HG03095 (cell line): ENCODE results near the gene RNF150.
A peak's percentile ranks its signal among the peaks of the same experiment; 100 is the strongest.

Experiments used
- ATAC-seq: cut with Tn5 transposase; IDR thresholded peaks from one replicate; pipeline ENCODE4 v1.9.1; 2021; ENCODE audit warnings: moderate library complexity; ENCODE audit not compliant: unreplicated experiment

RNF150 gene

GRCh38 chr4:140930557-140930956 lies 202.7 kb downstream of the RNF150 start:
- ATAC-seq = no peak

GRCh38 chr4:140930011-140930410 lies 203.3 kb downstream of the RNF150 start:
- ATAC-seq = no peak

DNA sequence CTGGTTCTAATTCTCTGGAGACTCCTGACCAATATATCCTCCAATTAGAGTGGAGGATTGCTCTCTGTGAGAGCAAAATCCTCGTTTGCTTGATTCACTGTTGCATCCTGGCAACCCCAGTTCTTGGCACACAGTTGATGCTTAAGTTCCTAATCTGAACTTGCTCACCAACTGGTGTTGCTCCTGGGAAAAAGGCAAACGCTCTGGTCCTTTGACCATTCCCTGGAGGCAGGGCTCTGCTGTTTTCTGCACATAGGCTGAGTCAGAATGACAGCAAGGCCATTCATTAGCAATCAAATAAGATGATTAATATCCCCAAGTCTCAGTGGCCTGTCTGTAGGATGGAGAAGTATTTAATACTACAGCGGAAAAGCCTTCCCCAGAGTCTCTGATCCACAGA lies 204.4 kb downstream of the RNF150 start:
- no peak for ATAC-seq

GRCh38 chr4:140926672-140927071 lies 206.6 kb downstream of the RNF150 start:
- no peak for ATAC-seq

DNA sequence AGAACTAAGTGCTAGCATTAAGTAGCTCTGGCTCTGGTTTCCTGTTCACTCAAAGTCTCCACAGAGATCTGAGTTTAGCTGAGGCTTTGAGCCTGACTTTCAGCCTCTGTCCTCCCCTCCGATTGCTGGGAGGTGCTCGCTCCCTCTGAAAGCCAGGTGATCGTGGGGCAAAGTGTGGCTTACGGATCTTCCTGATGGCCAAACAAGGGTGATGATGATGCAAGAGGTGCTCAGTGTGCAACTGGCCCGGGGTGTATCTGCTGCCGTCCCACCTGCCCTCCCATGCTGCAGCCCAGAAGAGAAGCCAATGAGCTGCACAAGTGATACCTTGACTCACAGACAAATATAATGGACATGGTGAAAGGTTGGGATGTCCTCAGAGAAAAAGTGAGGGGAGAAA lies 207.9 kb downstream of the RNF150 start:
- ATAC-seq = no peak

GRCh38 chr4:140924761-140925392 lies 208.4 kb downstream of the RNF150 start:
- ATAC-seq = no peak

DNA sequence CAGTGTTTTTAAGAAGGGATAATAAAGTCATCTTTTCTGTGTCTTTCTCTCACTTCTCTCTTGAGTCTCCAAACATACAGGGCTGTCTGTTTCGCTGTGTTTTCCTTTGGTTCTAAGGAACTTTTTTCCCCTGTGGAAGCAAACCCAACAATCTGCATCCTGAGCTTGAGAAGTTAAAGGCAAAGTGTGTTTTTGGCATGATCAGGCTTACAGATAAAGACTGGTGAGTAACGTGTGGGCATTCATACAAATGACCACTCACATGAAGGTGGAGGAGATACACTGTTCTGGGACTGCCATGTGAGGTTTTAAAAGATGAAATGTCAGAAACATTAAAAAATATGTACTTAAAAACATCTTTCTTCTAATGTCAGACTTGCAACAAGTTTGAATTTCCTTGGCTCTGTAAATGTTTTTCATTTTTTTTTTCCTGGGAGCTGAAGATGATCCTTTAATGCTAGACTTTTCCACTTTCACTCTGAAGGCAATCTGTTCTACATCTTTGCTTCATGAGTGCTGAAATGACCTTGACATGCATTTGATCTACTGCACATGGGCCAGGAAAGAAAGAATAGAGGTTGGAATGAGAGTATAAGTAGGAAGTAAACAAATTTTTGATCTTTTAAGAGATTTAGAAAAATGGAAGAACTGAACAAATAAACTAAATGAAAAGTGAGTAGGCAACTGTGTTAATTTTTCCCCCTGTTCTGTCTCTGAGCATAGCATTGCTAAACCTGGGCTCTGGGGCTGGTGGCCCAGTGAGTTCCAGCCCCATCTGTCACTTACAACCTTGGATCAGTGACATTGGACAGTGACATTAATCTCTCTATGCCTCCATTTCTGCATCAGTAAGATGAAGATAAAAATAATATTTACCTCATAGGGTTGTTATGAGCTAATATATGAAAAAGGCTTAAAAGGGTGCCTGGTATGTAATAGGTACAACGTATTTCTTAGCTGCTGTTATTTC lies 226.0 kb downstream of the RNF150 start:
- no peak for ATAC-seq

GRCh38 chr4:140904904-140905303 lies 228.4 kb downstream of the RNF150 start:
- ATAC-seq = no peak

- ATAC-seq = no peak
These were observed 229.5 kb downstream of the RNF150 start for GRCh38 chr4:140903522-140904475.

DNA sequence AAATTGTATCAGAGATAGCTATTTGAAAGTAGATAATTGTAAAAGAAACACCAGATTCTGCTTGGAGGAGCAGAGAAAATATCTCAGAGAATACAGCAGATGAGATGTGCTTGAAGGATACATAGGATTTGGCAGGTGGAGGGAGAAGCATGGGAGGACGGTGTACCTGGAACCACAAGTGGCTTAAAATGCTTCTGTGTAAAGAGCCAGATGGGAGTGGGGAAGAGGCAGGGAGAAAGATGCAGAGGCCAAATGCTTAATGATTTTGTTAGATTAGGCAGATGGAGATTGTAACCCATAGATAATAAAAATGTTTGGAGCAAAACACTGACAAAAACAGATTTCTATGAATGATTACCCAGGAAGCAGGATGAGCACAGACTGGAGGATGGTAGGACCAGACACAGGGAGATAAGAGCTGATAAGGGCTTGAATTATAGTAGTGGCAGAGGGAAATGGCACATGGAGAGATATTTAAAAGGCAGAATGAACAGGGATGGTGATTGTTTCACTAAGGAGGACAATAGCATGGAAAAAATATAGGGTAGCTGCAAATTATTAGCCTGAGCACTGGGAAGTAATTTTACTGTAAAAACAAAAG lies 231.4 kb downstream of the RNF150 start:
- ATAC-seq = no peak

DNA sequence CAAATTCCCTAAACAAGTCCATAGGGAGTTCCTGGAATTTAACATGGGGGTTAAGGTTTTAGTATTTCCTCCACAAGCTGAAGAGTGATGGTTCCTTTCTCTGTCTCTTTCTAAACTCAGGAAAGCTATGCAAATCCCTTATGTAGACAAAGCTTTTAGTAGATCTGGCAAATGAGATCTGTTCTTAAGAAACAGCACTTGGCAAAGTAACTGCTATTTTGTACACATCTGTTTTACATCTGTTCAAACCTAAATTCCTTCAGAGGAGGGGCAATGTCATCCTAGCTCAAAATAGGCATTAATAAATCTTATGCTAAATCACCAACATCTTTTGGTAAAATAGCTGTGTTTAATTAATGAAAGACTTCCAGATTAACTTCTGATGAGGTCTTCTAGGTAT lies 239.3 kb downstream of the RNF150 start:
- ATAC-seq = no peak

DNA sequence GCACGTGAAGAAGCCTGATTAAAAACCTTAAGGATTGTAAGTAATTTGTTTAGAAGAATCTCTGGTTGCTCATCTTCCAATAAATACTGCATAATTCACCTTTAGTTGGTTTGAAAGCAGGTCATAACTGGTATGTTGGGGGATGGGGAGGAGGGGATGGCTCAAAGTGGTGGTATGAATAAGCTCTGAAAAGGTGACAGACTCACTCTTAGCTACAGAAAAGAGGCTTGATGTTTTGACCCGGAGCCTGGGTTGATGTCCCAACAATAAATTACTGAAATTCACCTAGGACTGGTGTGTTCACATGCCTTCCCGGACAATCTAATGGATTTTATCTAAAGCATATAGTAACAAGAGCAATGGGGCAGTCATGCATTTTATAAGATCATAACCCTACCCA lies 245.2 kb downstream of the RNF150 start:
- no peak for ATAC-seq

GRCh38 chr4:140887467-140887866 lies 245.8 kb downstream of the RNF150 start:
- ATAC-seq = no peak

- ATAC-seq = peak; percentile 65
These were observed 248.7 kb downstream of the RNF150 start for GRCh38 chr4:140884431-140885058.

DNA sequence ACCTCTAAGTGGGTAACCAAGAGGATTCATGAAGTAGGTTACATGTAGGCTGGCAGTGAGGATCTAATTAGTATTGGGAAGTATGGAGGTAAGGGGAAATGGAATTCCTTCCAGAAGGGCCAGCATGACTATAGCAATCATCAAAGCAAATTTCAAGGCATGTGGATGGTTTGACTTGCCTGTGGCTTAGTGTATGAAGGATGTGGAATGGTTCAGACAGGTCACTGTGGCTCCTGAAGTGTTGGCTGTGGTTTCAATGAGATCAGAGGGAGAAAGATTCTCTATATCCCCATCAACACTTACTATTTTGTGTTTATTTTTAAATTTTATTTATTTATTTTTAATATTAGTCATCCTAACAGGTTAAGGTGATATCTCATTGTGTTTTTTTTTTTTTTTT lies 255.5 kb downstream of the RNF150 start:
- ATAC-seq = no peak

DNA sequence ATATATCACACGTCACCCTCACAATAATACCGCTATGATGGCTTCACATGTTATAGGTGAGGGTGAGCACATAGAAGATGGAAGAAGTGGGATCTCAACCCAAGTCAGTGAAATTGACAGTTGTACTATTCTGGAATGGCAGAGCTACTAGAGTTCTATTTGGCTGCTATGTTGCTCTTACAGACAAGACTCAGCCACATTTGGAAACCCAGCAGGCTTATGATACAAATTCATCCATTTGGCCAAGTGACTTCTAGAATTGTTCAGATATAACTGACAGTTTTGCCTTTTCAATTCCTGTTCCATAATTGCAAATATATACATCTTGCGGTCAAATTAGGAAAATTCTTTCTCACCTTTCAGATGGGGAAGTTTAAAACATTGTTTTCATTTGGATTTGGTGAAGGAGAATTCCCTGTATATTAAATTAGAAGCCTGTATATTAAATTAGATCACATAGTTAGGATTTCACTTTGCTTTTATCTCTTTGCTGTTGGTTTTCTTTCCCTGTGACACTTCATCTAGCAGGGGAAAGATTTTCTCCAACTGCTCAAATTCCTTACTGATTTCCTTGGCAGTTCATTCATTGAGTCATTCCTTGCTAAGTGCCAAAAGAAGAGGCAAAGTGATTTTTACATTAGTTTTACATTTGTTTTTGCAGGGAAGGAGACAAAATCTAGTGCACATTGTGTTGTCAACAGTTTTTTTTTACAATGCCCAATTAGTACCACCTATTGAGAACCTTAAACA lies 256.5 kb downstream of the RNF150 start:
- ATAC-seq = no peak

- no peak for ATAC-seq
These were observed 257.4 kb downstream of the RNF150 start for GRCh38 chr4:140875746-140876452.

DNA sequence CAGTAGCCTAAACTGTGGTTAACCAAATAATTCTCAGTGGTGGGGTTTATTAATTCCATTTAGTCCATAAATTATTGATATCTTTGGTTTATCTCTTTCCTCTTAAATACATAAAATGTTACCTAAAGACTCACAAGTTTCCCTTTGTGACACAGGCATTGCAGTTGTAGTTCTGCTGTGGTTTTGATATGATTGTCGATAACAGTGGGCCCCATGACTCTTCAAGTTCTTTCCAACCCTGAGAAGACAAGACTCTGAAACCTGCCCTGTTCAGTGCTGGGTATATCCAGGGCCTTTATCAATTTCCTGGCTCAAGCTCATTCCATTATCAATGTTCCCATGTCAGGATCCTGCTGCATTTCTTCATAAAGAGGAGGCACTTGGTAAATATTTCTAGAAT lies 259.2 kb downstream of the RNF150 start:
- ATAC-seq = no peak

GRCh38 chr4:140871368-140871767 lies 261.9 kb downstream of the RNF150 start:
- no peak for ATAC-seq
